Measurements from ENCODE around the gene EMC1.

GRCh38 chr1:19300211-19300610 is 48.9 kb upstream of the EMC1 start:
- TF ChIP-seq POLR2AphosphoS5 (IDR thresholded peaks at IDR 0.05; ENCODE audit: borderline replicate concordance, low read depth, low read length) = no peak; the same call in 1 of the 2 replicates
- no peak for TF ChIP-seq EZH2 (IDR thresholded peaks at IDR 0.05)
